Activated naive CD4-positive, alpha-beta T cell treated with anti-CD3 and anti-CD28 coated beads, Interleukin-2, amount 50 U/mL, for 72 hours (primary cell): Measurements from ENCODE around the gene TALDO1. TPM values are rescaled to one million over a fixed set of nuclear protein-coding genes. Genes with fewer than 3 reads are reported as not detected.

Source experiments
- ATAC-seq, 2 donors: fragments of 150-1000 bp; cut with Tn5 transposase; 2 replicates each; pipeline ENCODE4 v1.10.0; 2021; ENCODE audit warnings: mild to moderate bottlenecking in 2 of 2, moderate library complexity in 2 of 2
- DNase-seq, 2 donors: peaks; one replicate each; pipeline ENCODE4 v3.0.0; 2021 to 2022; ENCODE audit warnings: low spot score in 2 of 2
- H3K27ac Mint-ChIP-seq, 2 donors: one replicate each; pipeline ENCODE4 v1.8.0; 2022; ENCODE audit warnings: mild to moderate bottlenecking in 2 of 2, mixed read lengths in 2 of 2
- H3K36me3 Mint-ChIP-seq, 2 donors: one replicate each; pipeline ENCODE4 v1.8.0; 2022; ENCODE audit warnings: mixed read lengths in 2 of 2
- H3K9me3 Mint-ChIP-seq, 2 donors: one replicate each; pipeline ENCODE4 v1.8.0; 2022; ENCODE audit warnings: mixed read lengths in 2 of 2
- total RNA-seq, 2 donors: library from RNA; stranded (reverse); gene quantifications; one replicate each; pipeline ENCODE4 v1.2.3, GENCODE V29; 2022

Gene TALDO1
- 100 to 1,000 TPM; 226 to 328 TPM for total RNA-seq

DNA sequence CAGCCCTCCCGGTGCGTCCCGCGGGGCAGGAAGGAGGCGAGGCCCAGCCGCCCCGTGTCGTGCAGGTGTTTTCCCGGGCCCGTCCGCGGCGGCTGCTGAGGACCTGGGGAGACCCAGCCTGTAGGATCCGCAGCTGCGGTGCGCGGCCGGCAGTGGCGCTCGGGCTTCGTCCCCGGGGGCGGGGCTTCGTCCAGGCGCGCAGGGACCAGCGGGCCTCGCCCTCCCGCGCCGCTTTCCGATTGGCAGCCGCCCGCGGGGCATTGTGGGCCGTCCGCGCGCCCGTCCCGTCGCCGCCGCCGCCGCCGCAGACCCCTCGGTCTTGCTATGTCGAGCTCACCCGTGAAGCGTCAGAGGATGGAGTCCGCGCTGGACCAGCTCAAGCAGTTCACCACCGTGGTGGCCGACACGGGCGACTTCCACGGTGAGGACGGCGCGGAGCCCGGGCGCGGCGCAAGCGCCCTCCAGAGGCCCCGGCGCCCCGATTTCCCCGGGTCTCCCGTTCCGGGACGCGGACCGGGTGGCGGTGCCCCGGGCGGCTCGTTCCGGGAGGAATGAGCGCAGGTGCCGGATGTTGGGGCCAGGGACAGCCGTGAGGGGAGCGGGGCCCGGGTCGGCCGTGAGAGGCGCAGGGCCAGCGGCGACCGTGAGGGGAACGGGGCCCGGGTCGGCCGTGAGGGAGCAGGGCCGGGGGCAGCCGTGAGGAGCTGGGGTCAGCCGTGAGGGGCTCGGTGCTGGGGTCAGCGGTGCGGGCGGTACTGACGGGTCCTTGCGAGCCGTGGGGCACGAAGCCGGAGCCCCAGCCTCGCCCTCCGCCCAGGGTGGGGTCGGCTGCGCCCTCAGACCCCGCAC, at the start of gene TALDO1:
TALDO1 (plus strand) TSS at position 307 of the 849 bp plus-strand sequence; CDS start at position 325, 18 bp downstream.
- Mint-ChIP-seq H3K9me3 (no peaks in the 10 kb centered on the region), H3K36me3 (peaks cover 0 to 19% of the 10 kb centered on the region in 2 donors), H3K27ac (peak within 1 kb of the TSS; percentile 89 to 92)
- ATAC-seq, result peak; percentile 95 to 96
- DNase-seq, result peak; percentile 92 to 93

DNA sequence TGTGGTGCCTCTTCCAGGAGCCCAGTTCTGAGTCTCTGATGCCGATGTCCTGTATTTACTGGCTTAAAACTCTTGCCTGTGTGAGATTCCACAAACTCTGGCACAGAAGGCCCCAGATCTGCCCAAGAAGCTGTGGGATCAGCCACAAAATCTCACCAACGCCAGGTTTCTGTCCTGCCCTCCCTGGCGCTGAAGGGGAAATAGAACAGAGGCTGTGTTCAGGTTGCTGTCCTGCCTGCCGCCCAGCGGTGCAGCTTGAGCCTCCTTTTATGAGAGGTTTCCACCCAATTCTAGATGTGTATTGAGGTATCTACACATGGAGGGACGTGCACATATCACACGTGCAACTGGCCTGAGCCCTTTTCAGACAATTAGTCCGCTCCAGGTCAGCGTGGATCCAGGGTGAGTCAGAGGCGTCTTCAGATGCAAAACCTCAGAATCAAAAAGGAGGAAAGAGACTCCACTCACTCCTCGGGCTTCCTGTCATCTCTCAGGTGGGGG, 49.4 kb upstream of the TALDO1 start:
- ATAC-seq (no peak), DNase-seq (no peak)
- Mint-ChIP-seq H3K27ac (peak overlapping the region; percentile 15 to 79), H3K9me3 (no peaks in the 10 kb centered on the region), H3K36me3 (peaks cover 7 to 10% of the 10 kb centered on the region in 2 donors)

DNA sequence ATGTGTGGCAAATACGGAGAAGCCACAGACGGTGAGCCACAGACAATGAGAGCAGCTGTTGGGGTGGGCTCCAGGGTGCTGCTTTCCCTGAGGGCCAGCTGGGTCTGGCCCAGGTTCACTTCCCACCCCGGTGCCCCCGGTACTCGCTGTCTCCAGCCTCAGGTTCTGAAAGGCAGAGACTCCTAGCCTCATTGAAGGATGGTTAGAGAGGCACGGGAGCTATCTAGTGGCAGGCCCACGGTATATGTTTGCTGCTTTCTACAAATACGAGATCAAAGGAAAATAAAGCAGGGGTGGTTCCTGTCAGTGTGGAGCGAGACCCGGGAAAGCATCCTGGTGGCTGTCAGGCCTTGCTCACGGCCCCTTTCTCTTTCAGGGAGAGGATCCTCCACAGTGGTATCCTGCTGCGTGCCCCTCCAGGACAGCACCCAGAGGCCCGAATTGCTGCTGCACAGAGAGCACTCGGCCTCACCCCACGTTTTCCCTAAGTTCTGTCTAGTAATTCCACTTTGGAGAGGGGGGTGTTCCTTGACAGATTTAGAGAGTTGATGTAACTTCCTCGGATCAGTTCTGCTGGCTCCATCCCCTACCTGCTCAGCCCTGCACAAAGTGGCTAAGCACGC, 48.7 kb upstream of the TALDO1 start:
- Mint-ChIP-seq H3K36me3 (peaks cover 3% of the 10 kb centered on the region in 2 donors), H3K9me3 (no peaks in the 10 kb centered on the region), H3K27ac (peak overlapping the region; percentile 15 to 79)
- DNase-seq, result no peak
- no peak for ATAC-seq

DNA sequence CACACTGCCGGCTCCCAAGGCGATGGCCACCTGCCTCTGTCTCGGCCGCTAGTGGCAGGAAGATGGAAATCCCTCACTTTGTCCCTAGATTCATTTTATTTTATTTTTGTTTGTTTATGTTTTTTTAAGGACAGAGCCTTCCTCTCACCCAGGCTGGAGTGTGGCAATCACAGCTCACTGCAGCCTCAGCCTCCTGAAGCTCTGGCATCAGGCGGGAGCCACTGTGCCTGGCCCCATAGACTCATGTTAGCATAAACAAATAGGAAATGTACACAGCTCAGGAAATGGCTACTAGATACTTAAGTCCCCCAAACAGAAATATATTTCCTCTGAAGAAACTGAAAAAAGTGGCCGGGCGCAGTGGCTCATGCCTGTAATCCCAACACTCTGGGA, 48.2 kb upstream of the TALDO1 start:
- H3K36me3 Mint-ChIP-seq, result no peaks in the 10 kb centered on the region
- DNase-seq, result no peak
- no peak for ATAC-seq
- H3K9me3 Mint-ChIP-seq, result no peaks in the 10 kb centered on the region
- no peak overlapping the region for H3K27ac Mint-ChIP-seq

DNA sequence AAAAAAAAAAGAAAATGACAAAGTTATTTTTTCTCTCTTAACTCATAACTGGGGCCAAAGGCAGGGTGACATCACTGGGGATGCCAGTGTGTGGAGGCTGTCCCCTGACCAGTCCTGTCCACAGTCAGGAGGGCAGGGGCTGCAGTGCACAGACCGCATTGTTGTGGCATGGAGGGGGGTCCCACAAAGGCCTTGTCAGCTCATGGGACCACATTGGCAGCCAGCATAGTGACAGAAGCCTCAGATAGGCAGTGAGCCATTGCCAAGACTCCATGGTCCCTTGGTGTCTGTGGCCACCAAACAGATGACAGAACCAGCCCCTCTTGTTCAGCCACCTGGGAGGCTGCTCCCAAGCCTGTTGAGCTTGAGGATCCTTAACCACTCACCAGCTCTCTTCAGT, 47.5 kb upstream of the TALDO1 start:
- Mint-ChIP-seq H3K27ac (no peak overlapping the region), H3K9me3 (no peaks in the 10 kb centered on the region), H3K36me3 (no peaks in the 10 kb centered on the region)
- DNase-seq (no peak), ATAC-seq (no peak)

DNA sequence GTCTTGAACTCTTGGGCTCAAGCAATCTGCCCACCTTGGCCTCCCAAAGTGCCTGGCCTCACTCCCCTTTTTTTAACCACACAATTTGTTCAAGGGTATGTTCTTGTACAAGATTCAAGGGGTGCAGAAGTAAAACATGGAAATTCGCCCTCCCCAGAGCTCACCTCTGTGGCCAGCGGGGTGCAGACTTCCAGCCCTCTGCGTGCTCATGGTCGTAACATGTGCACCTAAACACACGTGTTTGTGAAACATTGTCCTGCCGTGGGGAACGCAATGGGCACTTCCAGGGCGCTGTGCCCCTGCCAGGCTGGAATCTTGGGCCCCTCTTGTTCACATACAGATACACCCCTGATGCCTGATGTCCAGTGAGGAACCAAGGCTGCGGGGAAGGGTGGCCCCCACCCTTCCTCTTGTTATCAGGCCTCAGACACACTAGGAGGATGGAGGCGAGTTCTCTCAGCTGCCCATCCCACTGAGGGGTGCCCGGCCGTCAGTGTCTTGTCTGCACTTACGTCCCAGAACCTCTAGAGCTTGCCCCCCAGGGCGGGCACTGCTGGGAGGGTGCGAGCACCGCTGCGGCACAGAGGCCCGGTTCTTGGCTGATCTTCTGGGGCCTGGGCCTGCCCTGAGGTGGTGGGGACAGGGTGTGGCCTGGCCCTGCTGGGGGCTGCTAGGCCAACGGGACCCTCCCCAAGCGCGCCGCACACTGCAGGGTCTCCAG, 45.4 kb upstream of the TALDO1 start:
- Mint-ChIP-seq H3K27ac (no peak overlapping the region), H3K9me3 (no peaks in the 10 kb centered on the region), H3K36me3 (no peaks in the 10 kb centered on the region)
- no peak for DNase-seq
- ATAC-seq, result no peak

DNA sequence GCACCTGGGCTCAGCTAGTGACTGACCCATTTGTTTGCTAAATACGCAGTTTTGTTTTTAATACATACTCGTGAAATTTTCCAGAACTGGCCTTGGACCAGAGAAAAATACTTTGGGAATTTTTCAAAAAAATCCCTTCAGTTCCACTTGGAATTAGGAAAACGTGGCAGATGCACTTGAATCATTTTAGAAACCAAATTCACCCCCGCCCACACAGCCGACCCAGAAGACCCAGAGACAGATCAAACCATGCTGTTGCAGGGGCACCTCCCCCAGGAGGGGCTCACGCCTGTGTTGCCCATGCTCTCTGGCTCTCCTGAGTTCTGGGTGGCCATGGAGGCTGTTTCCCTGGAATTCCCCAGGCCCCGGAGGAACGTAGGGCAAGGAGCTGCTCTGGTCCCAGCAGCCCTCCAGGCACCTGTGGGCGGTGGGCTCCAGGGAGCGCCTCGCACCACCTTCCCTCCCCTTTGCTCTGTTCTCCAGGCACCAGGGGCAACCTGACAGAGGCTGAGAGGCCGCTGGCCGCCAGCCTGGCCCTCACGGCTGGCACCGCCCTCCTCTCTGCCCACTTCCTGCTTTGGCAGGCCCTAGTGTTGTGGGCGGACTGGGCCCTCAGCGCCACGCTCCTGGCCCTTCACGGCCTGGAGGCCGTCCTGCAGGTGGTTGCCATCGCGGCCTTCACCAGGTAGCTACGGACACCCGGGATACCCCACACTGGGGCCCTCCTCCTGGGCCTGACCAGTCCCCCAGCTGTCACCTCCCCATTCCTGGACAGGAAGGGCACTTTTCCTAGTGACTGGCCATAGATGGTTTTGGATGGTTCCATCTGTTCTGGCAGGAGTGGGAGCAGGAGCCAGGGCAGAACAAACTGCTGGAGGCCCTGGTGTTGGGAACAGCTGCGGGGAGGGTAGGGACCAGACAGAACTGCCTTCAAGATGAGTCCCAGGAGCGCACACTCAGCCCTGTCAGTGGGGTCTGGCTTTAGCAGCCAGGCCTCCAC, 44.5 kb upstream of the TALDO1 start:
- DNase-seq (no peak), ATAC-seq (no peak)
- Mint-ChIP-seq H3K9me3 (no peaks in the 10 kb centered on the region), H3K36me3 (no peaks in the 10 kb centered on the region), H3K27ac (no peak overlapping the region)

DNA sequence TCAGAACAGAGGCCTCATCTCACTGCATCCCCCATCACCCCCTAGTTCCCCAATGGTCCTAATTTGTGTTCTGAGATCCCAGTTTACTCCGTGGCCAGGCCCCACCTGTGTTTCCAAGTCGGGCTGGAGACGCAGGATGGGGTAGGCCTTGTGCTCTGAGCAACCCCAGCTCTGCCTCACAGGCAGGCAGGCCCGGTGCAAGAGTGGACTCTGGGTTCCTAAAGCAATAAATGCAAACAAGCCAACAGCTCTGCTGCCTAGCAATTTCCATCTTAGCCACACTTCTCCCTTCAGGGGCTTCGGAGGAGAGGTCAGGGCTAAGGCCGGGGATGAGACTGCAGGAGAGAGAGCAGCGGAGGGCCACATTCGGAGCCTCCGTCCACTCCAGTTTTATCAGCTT, 43.8 kb upstream of the TALDO1 start:
- Mint-ChIP-seq H3K27ac (no peak overlapping the region), H3K9me3 (no peaks in the 10 kb centered on the region), H3K36me3 (no peaks in the 10 kb centered on the region)

DNA sequence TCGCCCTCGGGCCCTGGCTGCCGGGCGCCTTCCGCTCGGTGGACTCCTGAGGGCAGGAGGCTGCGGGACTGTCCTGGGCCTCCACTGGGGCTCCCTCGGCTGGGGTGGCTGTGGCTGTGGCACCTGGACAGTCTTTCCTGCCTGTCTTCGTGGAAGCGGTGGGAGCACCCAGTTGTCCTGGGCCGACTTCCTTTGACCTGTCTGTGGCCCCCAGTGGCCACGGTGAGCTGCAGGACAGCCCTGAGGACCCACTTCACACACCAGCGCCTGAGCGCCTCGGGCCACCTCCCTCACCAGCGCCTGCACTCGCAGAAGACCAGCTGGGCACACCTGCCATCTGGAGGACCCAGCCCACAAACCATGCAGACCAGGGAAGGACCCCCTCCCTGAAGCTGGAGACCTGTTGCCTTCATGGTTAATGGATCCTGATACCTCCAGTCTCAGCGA, 43.0 kb upstream of the TALDO1 start:
- DNase-seq, result peak in 1 of 2 donors; percentile 54
- no peak overlapping the region for H3K27ac Mint-ChIP-seq
- no peak for ATAC-seq
- no peaks in the 10 kb centered on the region for H3K9me3 Mint-ChIP-seq
- no peaks in the 10 kb centered on the region for H3K36me3 Mint-ChIP-seq

More for the DNA sequence above, 43.8 kb upstream of the TALDO1 start:
- ATAC-seq (no peak), DNase-seq (no peak)

DNA sequence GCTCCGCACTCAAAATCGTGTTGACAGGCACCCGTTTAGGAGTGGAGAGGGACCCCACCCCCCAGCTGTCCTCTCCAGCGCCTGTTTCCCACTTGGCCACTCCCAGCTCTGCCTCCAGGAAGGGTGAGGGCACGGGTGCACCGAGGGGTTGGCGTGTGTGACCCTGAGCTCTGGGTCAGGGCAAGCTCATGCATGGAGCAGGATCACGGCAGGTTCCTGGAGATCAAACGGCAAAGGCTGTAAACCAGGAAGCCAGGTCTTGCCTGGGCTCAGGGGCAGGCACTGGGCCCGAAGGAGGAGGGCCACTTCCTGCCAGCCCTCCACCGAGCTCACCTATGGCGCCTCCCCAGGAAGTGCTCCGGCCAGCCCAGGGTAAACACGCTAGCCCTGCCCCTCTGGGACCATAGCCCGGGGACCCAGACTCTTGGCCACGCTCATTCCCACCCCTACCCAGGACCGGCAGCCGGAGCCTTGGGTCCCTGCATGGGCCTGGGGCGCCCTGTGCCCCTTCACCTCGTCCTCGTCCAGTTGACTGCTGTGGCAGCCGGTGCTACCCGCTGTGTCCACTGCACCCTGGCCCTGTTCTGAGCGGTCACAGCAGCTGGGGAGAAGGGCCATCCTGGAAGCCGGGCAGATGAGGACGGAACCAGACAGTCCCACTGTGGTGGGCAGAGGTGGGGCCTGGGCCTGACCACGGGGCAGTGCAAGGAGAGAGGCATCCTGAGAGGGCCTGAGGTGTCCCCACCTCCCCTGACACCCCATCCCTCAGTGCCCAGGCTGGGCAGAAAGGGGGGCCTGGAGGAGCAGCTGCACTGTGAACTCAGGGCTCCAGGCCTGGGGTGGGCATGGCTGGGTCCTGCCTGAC, 42.3 kb upstream of the TALDO1 start:
- ATAC-seq, result peak in 1 of 2 donors; percentile 8
- Mint-ChIP-seq H3K36me3 (no peaks in the 10 kb centered on the region), H3K27ac (no peak overlapping the region), H3K9me3 (no peaks in the 10 kb centered on the region)
- peak in 1 of 2 donors; percentile 58 for DNase-seq

DNA sequence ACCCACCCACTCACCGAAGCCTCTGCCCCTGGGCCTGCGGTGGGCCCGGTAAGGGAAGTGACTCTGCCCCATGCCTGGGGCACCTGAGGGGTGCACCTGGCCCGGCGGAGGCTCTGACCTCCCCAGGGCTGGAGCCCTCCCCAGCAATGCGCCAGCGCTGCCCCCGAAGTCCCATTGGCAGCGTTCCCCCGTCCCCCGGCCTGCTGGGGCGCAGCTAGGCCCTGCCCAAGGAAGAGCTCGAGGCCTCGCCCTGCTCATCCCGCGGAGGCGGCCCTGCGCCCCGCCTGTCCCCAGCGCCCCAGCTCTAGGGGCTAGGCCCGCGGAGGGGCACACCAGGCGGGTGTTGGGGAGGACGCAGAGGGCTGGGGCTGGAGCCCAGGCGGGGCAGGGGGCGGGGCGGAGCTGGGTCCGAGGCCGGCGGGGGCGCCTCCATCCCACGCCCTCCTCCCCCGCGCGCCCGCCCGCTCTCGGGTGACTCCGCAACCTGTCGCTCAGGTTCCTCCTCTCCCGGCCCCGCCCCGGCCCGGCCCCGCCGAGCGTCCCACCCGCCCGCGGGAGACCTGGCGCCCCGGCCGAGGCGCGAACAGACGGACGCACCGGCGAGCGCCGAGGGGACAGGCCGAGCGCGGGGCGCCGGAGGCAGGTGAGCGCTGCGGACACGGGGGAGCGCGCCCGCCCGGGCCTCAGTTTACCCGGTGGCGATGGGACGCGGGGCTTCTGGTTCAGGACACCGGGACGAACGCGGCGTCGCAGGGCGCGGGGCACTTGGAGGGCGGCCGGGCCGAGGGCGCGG, 41.4 kb upstream of the TALDO1 start, which contains the start of gene EPS8L2:
EPS8L2 (plus strand) TSS at position 586 of the 793 bp plus-strand sequence. CDS start 3,177 bp downstream, outside the sequence.
- Mint-ChIP-seq H3K27ac (no peak within 1 kb of the TSS), H3K9me3 (no peaks in the 10 kb centered on the region), H3K36me3 (no peaks in the 10 kb centered on the region)
- ATAC-seq (peak; percentile 20 to 42), DNase-seq (no peak)

DNA sequence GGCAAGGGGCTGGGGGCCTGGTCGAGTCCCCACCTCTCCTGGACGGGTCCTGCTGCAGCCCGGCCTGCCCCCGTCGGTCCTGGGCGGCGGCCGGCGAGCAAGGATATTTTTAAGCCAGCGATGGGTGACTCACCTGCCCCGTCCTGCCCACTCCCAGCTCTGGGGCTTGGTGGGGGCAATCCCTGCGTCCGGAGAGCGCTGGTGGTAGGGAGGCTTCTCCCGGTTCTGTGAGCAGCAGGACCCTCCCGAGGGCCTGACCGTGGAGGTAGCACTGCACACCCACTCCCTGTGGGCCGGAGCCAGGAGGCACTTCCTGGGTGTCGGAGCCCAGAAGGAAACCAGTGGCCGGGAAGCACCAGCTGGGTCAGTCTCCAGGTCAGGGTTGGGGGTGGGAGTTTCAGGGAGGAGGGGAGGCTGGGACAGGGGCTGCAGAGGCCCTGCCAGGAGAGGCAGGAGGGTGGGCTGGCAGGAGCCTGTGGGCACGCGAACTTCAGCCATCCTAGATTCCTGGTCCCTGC, 40.8 kb upstream of the TALDO1 start:
- peak in 1 of 2 donors; percentile 54 for DNase-seq
- Mint-ChIP-seq H3K27ac (no peak overlapping the region), H3K9me3 (no peaks in the 10 kb centered on the region), H3K36me3 (no peaks in the 10 kb centered on the region)
- ATAC-seq, result peak in 1 of 2 donors; percentile 72

DNA sequence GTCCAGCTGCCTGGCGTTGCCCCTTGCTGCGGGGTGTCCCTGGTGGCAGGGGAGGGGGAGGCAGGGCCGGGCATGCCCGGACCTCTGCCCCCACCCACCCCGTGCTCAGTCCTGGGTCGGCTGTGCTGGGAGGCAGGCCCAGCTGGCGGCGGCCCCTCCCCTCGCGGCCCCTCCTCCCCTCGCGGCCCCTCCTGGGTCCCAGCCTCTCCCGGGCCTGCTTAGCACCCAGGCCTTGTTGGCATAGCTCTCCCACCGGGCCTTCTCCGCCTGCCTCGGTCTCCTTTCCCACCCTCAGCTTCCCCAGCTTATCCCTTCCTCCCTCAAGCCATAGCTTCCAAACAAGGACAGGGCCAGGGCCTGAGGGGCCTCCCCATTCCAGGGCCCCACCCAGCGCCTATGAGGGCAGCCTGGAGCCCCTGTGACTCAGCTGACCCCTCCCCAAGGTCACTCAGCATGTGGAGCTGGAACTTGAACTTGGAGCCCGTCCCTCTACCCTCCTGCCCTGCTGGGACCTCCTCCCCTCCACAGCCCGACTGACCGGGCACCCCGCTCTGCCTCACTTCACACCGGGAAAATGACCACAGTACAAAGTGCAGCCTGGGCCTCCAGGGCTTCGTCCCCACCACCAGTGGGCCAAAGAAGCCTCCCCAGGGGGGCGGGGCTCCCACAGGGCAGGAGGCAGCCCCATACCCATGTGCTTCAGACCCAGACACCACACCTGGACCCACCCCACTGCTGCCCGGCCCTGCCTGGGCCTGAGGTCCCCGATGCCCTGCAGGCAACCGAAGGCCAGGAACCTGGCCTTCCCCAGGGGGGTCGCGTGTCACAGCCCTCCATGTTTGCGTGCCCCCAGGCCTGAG, 40.1 kb upstream of the TALDO1 start:
- Mint-ChIP-seq H3K9me3 (no peaks in the 10 kb centered on the region), H3K27ac (no peak overlapping the region), H3K36me3 (no peaks in the 10 kb centered on the region)
- DNase-seq (no peak), ATAC-seq (peak in 1 of 2 donors; percentile 3)
